ENCODE results near the gene NDUFC2.
"Not testable (repeated sequence)": the region's sequence is repeated elsewhere in the genome, so short reads cannot be mapped to it uniquely, and the experiment has no call there.

NDUFC2 gene

GRCh38 chr11:78078218-78079167, 1.2 kb downstream of the NDUFC2 start:
- DNase-seq, result no peak

GRCh38 chr11:78077592-78077991, 2.1 kb downstream of the NDUFC2 start:
- DNase-seq, result not testable (repeated sequence)

DNA sequence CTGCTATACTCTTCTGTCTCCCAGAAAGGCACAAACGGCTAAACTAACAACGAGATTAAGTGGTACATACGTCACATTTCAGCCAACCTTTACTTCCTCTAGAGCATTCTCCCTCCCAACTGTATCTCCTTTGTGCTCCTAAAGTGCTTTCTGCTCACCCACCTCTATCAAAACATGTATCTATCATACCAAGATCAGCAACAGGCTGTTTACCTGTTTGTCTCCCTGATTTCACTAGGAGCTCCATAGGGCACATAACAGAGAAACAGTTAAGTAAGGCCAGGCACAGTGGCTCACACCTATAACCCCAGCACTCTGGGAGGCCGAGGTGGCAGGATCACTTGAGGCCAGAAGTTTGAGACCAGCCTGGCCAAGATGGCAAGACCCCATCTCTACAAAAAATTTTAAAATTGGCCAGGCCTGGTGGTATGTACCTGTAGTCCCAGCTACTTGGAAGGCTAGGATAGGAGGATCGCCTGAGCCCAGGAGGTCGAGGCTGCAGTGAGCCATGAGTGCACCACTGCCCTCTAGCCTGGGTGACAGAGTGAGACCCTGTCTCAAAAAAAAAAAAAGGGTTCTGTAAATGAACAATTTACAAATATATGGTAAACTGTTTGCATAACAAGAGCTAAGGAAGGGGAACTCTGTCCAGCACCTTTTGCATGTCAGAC, 2.8 kb downstream of the NDUFC2 start:
- DNase-seq, result no peak

DNA sequence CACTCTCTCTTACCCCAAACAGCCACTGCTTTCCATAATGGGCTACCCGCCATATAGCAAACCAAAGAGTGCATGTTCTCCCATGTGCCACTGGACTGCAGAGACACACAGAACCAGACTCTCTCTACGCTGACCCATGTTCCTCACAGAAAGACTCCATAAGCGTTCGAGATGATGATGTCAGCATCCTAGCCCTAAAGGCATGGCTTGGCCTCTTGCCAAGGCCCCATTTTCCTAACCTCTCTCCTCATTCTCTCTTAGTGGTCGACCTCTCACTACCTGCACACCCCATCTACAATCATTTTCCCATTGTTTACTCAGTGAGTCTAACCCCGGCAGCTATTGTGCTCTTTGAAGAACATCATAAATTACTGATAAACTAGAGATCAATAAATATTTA, 4.9 kb downstream of the NDUFC2 start:
- peak; percentile 8 for DNase-seq

DNA sequence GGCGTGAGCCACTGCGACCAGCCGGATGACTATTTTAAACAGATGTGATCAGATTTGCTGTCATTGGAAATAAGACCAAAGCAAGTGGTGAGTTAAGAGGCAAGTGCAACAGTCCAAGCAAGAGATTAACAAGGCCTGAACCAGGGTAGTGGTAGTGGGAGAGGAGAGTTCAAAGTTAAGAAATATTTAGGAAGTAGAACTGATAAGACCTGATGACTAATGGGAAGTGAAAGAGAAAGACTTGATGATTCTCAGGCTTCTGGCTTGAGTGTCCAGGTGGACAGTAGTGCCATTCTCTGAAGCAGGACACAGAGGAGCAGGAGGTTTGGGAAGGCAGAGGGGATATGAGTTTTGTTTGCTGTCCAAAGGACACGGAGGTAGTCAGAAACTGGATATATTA, 7.2 kb downstream of the NDUFC2 start:
- DNase-seq, result no peak

- DNase-seq, result no peak
Measured at GRCh38 chr11:78071717-78072116, 7.9 kb downstream of the NDUFC2 start.

- no peak for DNase-seq
Measured at GRCh38 chr11:78070621-78071020, 9.0 kb downstream of the NDUFC2 start.

DNA sequence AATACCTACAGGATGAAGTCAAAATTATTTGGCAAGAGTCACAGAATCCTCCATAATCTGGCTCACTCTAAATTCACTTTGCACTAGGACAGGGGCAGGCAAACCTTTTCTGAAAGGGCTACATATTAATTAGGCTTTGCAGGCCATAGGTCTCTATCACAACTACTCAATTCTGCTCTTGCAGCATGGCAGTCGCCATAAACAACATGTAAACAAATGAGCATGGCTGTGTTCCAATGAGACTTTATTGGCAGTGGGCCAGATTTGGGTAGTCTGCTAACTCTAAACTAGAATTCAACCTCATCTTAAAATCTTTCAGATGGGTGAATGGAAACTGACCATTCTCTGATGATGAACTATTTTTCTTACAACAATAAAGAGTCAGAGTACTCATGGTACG, 10.2 kb downstream of the NDUFC2 start:
- DNase-seq, result no peak

DNA sequence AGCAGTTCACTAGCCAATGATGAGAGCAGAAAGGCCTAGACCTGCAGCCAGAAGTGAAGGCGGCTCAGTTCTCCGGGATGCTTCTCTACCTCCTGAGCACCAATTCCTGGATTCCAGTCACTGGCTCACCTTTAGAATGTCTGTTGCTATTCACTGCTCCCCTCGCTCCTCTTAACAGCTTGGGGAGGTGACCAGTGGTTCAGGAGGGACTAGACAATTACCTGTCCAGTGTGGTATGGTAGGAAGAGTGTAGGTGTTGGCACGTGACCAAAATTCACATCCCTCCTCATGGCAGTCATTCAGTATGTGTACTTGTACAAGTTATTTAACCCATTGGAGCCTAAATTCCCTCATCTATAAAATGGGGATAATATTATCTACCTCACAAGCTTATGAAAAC, 12.0 kb downstream of the NDUFC2 start:
- no peak for DNase-seq

DNA sequence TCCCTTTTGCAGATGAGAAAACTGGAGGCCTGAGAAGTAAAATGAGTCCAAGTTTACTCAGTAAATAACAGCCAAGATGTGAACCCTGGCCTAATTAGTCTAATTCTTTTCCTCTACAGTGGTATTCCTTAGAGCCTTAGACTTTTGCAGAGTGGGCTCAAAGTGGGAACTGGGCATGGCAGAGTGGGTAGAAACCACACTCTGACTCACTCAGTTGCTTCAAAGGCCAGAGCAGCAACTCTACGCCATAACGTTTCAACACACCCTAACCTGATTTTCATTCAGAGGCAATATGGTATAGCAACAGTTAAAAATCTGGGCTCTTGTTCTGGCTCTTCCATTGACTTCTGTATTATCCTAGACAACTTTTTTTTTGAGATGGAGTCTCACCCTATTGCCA, 13.2 kb downstream of the NDUFC2 start:
- no peak for DNase-seq

DNA sequence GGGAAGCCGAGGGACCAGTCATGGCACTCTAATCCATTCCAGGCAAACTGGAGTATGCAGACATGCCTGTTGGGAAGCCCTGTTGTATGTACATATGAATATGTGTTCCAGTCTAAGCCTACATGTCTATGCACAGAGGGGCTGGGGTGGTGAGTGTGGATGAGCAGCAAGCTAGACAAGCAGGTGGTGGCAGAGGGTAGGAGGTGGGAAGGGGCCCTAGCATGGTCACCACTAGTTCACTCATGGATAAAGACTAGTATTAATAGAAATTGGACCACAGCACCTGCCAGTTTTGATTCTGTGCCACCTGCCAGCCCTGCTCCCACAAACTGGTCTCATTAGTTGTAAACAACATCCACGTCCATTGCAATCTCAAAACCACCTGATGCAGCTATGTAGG, 14.5 kb downstream of the NDUFC2 start:
- no peak for DNase-seq

DNA sequence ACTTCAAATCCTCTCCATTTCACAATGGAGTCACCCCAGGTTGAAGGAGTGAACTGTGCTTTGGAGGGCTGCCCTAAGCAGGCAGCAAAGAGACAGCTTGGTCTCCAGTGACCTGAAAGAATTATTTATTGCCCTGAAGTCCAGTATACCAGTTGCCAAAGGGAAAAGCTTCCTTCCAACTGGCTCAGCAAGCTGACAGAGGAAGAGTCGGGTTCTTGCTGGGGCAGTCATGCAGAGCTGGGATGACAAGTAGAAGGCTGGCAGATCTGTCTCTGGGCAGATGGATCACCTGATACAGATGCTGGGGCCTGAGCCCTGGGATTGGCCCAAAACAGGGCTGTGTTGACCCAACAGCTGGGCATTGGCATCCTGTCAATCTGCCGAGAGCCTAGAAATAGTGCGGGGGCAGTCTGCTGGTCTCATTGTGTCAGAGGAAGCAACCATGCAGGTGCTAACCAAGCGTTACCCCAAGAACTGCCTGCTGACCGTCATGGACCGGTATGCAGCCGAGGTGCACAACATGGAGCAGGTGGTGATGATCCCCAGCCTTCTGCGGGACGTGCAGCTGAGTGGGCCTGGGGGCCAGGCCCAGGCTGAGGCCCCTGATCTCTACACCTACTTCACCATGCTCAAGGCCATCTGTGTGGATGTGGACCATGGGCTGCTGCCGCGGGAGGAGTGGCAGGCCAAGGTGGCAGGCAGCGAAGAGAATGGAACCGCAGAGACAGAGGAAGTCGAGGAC, 16.1 kb downstream of the NDUFC2 start, which contains the start of gene THRSP:
Gene THRSP (plus strand): TSS at position 422 of the 742 bp plus-strand sequence. CDS start 21 bp downstream, at position 443.
- DNase-seq, result no peak

- no peak for DNase-seq
Measured at GRCh38 chr11:78062671-78063070, 17.0 kb downstream of the NDUFC2 start.

DNA sequence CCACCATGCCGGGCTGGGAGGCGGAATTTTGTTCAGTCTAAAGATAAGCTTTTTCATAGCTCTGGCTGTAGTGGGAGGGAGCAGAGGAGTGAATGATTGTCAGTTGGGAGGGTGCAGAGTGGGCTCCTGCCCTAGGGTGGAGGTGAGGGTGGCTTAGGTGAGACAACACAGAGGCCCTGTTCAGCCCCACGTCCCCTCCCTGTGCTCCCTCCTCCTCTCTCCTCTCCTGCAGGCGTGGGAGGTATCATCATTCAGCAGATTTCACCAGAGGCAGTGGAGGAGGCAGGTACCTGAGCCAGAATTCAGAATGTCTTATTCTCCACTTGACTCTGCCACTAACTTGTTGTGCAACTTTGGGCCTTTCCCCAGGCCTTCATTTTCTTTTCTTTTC, 17.7 kb downstream of the NDUFC2 start:
- DNase-seq, result no peak

DNA sequence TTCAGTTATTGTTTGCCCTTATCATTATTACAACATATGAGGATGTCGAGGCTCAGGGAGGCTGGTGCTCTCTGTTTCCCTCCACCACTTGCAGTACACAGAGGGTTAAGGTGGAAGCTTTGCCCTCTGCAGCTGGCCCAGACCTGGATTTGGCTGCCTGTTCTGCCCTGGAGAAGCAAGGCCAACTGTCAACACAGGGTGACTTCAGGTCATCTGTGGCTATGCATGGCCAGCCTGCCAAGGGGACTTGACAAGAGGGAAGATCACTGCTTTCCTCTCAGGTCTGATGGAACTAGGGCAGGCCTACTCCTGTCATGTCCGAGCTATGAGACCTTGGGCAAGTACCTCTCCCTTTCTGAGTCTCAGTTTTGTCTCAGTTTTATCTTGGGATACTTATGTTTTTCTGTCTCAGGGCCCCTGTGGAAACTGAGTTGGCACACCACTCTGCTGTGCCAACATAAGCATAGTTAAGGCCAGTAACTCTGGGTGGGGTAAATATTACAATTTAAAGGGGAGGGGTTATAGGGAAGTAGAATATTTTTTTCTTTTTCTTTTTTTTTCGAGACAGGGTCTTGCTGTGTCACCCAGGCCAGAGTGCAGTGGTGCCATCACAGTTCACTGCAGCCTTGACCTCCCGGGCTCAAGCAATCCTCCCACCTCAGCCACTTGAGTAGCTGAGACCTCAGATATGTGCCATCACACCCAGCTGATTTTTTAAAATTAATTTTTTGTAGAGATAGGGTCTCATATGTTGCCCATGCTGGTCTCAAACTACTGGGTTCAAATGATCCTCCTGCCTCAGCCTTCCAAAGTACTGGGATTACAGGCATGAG, 18.4 kb downstream of the NDUFC2 start:
- DNase-seq, result no peak

DNA sequence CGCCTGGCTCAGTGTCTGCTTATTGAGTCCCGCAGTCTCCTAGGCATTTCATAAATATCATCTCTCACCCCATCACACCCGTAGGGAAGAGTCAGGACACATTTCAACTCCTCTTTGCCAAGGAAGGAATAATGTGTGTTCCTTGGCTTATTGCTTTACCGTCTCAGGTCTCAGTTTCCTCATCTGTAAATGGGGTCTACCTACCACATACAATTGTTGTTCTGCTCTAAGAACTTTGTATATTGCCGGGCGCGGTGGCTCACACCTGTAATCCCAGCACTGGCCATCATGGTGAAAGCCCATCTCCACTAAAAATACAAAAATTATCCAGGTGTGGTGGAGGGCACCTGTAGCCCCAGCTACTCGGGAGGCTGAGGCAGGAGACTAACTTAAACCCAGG, 19.1 kb downstream of the NDUFC2 start:
- no peak for DNase-seq

DNA sequence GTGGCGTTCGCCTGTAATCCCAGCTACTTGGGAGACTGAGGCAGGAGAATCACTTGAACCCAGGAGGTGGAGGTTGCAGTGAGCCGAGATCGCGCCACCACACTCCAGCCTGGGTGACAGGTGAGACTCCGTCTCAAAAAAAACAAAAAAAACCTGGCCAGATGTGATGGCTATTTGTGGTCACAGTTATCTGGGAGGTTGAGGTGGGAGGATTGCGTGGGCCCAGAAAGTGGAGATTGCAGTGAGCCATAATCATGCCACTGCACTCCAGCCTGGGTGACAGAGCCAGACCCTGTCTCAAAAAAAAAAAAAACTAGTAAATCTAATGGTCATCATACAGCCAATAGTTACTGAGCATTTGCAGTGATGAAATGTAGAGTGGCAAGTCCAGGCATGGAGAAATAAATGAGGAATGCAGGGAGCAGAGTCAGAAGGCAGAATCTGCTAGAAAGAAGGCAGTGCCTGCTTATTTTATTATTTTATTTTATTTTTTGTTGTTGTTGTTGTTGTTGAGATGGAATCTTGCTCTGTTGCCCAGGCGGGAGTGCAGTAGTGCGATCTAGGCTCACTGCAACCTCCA, 19.8 kb downstream of the NDUFC2 start:
- DNase-seq, result not testable (repeated sequence)

GRCh38 chr11:78057462-78058055, 22.1 kb downstream of the NDUFC2 start:
- DNase-seq, result no peak

GRCh38 chr11:78056093-78056492, 23.6 kb downstream of the NDUFC2 start:
- DNase-seq, result no peak

GRCh38 chr11:78054971-78055370, 24.7 kb downstream of the NDUFC2 start:
- DNase-seq, result no peak

GRCh38 chr11:78050964-78051831, 28.5 kb downstream of the NDUFC2 start:
- no peak for DNase-seq
